Activated T-helper 1 cell treated with anti-CD3 and anti-CD28 coated beads, Interleukin-2, amount 50 U/mL, for 16 hours (primary cell): ENCODE data around the gene GRIK2.

Experiments used
- DNase-seq, 2 donors: peaks; one replicate each; pipeline ENCODE4 v3.0.0-alpha.2; 2020; ENCODE audit warnings: low read depth in 1 of 2, low spot score in 1 of 2

The GRIK2 gene

DNA sequence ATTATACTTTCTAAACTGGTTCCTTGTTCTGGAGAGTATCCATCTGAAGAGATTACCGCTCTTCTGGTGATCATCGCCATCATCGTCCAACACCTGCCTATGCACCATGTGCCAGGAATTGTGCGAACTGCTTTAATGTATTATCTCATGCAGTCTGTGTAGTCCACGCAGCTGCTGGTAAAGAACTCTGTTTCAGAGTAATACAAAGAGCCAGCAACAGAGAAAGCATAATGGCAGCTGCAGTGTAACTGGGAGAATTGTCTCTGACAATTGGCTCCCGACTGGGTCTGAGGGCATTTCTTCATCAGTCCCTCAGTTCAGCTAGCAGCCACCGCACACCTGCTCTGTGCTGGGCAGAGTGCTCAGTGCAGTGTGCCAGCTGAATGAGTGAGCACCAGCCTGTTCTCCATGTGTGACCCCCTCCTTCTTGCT is 383.4 kb downstream of the GRIK2 start:
- DNase-seq: no peak

DNA sequence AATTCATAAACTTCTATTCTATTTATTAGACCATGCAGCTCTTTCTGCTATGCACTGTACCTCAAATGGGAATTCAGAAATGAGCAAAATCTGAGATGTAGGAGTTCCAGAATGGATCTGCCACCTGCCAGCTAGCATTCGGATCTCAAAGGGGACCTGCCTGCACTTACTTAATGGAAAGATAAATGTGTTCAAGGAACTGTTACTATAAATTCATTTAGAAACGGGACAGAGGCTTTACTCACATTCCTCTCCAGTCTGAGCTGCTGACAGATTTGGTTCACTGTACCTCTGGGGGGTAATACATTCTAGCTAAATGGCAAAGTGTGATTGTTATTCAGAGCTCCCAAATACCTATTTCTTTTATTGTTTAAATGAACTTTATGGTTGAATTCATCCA is 384.1 kb downstream of the GRIK2 start:
- no peak for DNase-seq

GRCh38 chr6:101779051-101779844 is 385.7 kb downstream of the GRIK2 start:
- no peak for DNase-seq

DNA sequence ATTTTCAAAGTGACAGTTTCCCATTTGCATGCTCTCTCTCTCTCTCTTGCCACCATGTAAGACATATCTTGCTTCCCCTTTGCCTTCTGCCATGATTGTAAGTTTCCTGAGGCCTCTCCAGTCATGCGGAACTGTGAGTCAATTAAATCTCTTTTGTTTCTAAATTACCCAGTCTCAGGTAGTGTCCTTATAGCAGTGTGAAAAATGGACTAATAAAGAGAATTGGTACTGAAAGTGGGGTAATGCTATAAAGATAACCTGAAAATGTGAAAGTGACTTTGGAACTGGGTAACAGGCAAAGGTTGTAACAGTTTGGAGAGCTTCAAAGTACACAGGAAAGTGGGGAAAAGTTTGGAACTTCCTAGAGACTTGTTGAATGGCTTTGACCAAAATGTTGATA is 389.8 kb downstream of the GRIK2 start:
- no peak for DNase-seq

DNA sequence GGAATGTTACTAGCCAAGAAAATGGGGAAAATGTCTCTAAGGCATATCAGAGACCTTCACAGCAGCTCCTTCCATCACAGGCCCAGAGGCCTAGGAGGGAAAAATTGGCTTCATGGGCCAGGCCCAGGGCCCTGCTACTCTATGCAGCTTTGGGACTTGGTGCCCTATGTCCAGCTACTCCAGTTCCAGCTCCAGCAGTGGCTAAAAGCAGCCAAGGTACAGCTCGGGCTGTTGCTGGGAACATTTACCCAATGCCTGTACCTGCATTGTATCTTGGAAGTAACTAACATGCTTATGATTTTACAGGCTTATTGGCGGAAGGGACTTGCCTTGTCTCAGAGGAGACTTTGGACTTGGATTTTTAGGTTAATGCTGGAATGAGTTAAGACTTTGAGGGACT is 390.6 kb downstream of the GRIK2 start:
- DNase-seq: no peak

DNA sequence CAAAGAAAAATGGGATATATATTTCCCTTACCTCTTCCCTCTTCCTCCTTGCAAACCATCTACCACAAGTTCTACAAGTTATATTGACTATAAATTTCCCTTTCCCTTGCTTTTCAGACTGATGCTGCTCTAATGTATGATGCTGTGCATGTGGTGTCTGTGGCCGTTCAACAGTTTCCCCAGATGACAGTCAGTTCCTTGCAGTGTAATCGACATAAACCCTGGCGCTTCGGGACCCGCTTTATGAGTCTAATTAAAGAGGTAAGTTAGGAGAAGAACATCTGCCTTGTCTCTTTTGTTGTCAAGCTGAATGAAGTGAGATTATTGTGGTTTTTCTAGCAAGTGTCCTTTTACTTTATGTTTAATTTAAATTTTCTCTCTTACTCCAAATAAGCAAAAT is 406.0 kb downstream of the GRIK2 start:
- no peak for DNase-seq

DNA sequence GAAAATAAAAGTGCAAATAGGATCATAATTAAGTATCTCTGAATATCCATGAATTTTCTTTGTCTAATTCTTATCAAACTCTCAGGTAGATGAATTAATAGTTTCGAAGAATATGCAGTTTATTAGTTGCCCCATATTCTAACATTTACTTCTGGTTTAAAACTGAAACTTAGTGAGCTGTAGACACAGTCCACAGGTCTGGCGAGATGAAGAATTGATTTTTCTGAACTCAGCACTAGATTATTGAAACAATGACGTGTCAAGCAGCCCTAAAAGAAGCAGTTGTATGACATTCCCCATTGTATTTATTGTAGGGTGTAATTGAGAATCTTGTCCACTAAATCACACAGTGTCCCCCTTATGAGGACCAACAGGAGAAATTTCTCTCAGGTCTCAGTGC is 407.1 kb downstream of the GRIK2 start:
- DNase-seq: no peak

- no peak for DNase-seq
Measured at GRCh38 chr6:101803136-101803535, 409.6 kb downstream of the GRIK2 start.

DNA sequence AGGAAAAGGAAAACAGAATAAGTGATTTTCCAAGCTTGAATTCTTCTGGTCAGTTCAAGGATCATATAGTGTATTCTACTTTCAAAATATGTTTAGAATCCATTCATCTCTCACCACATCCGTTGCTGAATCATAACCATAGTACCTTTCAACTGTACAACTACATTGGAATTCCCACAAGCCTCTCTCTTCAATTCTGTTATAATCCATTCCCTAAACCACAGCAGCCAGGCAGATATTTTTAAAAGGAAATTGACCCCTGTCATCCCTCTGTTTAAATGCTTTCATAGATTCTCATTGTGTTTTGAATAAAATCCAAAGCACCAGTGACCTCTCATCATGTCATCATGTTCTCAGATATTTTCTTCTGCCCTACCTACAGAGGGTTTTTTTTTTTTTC is 412.7 kb downstream of the GRIK2 start:
- no peak for DNase-seq

DNA sequence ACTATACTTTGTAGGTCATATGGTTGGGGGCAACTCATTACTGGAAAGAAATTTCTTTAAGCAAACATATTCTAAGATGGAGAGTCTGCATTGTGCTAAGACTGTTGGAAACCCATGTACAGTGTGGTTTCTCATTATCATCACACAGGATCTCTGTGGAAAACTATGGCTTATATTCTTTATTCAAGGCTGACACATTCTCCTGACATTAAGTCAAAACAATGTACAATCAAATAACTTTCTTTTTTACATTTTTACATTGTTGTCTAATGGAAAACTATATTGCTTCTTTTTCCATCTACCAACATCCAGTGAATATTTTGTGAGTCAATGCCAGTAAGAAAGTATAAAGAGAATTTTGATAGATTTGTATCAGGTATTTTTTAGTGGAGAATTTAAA is 417.6 kb downstream of the GRIK2 start:
- DNase-seq: no peak

DNA sequence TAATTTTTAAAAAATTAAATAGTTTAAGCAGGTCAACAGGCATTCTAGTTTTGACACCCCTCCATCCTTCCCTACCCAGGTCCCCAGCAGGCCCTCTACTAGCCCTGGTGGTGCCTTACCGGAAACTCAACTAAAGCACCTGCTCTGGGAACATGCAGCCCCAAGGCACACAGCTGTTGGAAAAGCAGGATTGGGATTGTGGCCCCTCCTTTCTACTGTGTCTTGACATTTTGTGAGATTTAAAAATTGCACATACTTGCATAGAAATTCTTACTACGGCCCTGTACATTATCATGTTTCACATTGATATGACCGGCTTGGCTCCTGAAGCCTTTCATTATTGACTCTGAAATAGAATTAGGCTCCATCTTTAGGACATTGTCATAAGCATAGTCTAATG is 423.2 kb downstream of the GRIK2 start:
- no peak for DNase-seq

- no peak for DNase-seq
Measured at GRCh38 chr6:101818051-101818450, 424.5 kb downstream of the GRIK2 start.

DNA sequence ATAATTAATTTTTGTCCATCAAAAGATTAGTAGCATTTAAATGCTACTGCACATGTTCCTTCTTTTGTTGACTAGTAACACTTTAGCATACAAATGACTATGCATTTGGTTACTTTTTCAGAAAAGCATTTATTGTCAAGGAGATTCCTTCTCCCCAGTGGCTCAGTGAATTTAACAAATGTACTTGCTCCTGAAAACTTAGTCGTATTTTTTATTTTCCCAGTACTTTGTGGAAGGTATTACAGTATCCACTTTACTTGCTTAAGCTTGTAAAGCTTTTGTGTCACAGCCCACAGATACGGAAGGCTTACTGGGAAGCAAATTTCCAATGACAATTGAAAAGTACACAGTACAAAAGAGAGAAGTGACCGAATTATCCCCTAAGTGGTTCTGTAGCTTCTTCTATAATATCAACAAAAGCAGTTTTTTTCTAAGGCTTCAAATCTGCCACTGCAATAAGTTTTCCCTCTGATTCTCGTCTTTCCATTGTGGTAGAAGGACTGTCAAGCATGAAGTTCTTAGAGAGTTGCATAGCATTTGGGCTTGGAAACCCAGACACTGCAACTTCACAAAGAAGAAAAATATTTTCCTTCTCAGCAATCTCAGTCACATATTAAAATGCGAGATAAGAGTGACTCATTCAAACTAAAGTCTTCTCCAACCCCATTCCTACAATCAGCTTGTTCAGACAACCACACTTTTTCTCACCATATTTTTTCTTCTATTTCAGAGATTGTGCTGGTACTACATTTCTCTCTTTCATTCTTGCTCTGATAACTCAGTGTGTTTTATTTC is 431.2 kb downstream of the GRIK2 start:
- no peak for DNase-seq

GRCh38 chr6:101826269-101826668 is 432.8 kb downstream of the GRIK2 start:
- no peak for DNase-seq

- DNase-seq: no peak
Measured at GRCh38 chr6:101826678-101827077, 433.2 kb downstream of the GRIK2 start.

- no peak for DNase-seq
Measured at GRCh38 chr6:101830501-101831031, 437.1 kb downstream of the GRIK2 start.

DNA sequence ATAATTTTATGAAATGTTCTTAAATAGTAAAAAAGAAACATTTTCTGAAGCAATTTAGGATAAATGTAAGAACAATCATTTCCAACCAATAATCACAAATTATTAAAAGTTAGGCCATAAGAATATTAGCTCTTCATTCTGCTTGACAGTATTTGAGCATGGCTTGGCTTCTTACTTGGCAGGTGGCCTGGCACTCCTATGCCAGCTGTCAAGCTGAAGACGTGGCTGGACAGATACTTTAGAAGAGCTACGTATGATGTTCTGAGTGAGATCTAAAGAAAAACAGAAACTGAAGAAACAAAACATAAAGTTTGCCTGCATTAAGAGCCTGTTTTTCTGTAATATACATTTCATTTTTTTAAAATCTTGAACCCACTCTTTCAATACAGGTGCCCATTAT is 438.9 kb downstream of the GRIK2 start:
- no peak for DNase-seq

GRCh38 chr6:101840100-101840499 is 446.6 kb downstream of the GRIK2 start:
- DNase-seq: no peak

DNA sequence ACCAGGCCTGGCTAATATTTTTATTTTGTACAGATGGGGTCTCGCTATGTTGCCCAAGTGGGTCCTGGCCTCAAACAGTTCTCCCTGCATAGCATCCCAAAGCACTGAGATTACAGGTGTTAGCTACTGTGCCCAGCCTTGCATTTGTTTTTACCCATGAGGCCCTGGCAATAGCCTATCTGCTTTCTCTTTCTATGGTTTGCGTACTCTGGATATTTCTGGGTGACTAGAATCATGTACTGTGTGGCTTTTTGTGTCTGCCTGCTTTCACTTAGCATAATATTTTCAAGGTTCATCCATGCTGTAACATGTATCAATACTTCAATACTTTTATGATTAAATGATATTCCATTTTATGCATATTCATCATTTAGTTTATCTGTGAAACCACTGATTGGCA is 451.7 kb downstream of the GRIK2 start:
- no peak for DNase-seq

- DNase-seq: no peak
Measured at GRCh38 chr6:101845621-101846020, 452.1 kb downstream of the GRIK2 start.

DNA sequence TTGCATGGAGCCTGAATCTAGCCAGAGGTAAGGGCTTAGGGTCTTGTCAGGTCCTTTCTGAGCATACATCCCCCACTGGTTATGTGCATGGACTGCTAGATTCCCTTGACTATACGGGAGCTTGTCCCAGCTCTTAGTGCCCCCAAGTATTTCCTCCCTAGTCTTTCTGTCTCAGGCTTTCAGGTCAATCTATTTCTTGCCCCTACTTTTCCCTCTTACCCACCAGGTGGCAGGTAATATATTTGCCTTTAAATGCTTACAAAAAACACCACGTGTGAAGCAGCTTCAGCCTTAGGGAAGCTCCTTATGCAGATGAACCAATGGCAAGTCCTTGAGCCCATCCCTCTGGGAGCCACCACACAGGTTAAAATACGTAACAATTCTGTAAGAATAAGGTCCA is 454.2 kb downstream of the GRIK2 start:
- no peak for DNase-seq

- DNase-seq: no peak
Measured at GRCh38 chr6:101851911-101852310, 458.4 kb downstream of the GRIK2 start.
